Measurements from ENCODE around the gene CACNA1H.
A peak's percentile ranks its signal among the peaks of the same experiment; 100 is the strongest.

Gene CACNA1H

DNA sequence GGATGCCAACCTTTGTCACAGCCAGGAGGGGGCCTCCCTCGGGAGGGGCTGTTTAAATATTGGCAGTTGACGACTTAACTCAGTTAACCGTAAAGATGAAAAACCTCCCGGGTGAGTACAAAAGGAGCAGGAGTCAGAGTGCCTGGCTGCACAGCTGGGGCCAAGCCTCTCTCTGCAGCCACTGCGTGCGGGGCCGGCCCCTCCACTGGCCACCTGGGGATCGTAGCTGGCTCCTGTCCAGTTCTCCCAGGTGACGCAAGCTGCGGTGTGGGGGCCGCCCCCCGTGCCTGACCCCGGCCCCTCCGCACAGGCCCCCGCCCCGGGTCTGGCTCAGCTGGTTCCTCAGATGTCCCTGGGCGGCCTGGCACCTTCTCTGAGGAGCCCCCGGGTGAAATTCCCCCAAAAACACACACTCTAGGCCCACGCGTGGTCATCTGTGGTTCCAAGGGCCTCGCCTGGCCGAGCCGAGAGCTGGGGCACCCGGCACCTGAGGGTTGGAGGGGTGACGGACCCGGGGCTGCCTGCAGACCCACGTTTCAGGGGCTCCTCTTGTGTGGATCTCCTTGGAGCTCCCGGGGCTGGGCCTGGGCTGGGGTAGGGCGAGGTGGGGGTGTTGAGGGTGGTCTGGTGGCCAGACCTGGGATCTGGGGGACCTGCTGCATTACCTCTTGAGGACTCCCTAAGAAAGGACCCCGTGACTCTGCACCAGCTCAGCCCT is 7.4 kb upstream of the CACNA1H start:
- no peaks in the 10 kb centered on the region for H3K36me3 ChIP-seq (ENCODE audit: insufficient read depth, low read length)
- H3K9ac ChIP-seq (ENCODE audit: low read depth, low read length): no peak overlapping the region
- no peak overlapping the region for H3K4me2 ChIP-seq (ENCODE audit: low read length)
- H3K4me3 ChIP-seq (ENCODE audit: low read length): no peak overlapping the region
- H3K4me1 ChIP-seq (ENCODE audit: control insufficient read depth, insufficient read depth, low read length): peaks cover 4% of the 10 kb centered on the region
- H3K27me3 ChIP-seq (ENCODE audit: control insufficient read depth, insufficient read depth, low read length): peaks cover 66% of the 10 kb centered on the region
- H3K9me3 ChIP-seq (replicated peaks; ENCODE audit: low read length): no peaks in the 10 kb centered on the region

DNA sequence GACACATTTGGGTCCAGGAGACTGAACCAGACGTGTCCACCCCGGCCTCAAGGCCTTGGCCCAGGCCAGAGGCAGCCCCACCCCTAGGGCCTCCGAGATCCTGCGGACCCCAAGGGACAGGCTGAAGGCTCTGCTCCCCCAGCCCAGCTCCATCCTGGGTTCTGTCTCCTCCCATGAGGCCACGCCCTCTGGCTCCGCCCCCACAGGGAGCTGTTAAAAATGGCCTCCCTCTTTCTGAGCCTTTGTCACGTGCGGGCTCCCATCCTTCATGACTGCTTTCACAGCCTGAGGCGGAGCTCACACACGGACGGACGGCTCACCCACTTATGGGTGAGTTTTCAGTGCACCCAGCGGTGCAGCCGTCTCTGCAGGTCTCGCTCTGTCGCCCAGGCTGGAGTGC is 6.5 kb upstream of the CACNA1H start:
- no peaks in the 10 kb centered on the region for H3K36me3 ChIP-seq (ENCODE audit: insufficient read depth, low read length)
- H3K4me2 ChIP-seq (ENCODE audit: low read length): no peak overlapping the region
- no peak overlapping the region for H3K4me3 ChIP-seq (ENCODE audit: low read length)
- no peaks in the 10 kb centered on the region for H3K9me3 ChIP-seq (replicated peaks; ENCODE audit: low read length)
- H3K9ac ChIP-seq (ENCODE audit: low read depth, low read length): no peak overlapping the region
- peaks cover 66% of the 10 kb centered on the region for H3K27me3 ChIP-seq (ENCODE audit: control insufficient read depth, insufficient read depth, low read length)
- H3K4me1 ChIP-seq (ENCODE audit: control insufficient read depth, insufficient read depth, low read length): peaks cover 4% of the 10 kb centered on the region

DNA sequence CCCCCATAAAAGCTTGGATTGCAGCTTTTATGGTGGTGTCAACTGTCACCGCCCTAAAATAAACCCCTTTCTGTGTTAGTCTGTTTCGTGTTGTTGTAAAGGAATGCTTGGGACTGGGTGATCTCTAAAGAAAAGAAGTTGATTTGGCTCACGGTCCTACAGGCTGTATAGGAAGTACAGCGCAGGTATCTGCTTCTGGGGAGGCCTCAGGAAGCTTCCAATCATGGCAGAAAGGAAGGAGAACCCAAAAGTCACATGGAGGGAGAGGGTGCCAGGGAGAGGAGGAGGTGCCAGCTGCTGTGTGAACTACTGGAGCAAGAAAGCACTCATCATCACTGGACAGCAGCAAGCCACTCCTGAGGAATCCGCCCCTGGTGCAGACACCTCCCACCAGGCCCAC is 5.9 kb upstream of the CACNA1H start:
- no peaks in the 10 kb centered on the region for H3K36me3 ChIP-seq (ENCODE audit: insufficient read depth, low read length)
- no peak overlapping the region for H3K9ac ChIP-seq (ENCODE audit: low read depth, low read length)
- peaks cover 67% of the 10 kb centered on the region for H3K27me3 ChIP-seq (ENCODE audit: control insufficient read depth, insufficient read depth, low read length)

DNA sequence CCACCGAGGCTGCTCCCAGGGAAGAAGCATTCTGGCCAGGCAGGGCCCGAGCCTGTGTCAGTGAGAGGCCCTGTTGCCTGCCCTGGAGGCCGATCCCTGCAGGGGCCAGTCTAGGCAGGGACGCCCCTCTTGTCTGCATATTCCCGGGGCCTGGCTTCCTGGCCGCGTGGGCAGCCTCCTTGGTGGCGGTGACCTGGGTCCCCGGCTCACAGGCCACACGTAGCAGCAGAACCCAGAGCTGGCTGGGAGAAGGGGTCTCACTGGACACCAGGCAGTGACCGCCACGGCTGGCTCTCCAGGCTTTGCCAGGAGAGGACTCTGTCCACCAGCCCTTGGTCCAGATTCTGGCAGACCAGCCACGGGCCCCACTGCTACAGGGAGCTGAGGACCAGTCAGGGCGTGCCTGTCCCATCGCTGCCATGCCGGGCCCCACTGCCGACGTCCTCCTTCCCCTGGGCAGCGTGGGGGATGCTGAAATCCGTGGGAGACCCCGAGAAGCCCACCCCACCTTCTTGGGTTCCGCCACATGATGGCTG is 3.7 kb upstream of the CACNA1H start:
- no peaks in the 10 kb centered on the region for H3K36me3 ChIP-seq (ENCODE audit: insufficient read depth, low read length)
- no peaks in the 10 kb centered on the region for H3K9me3 ChIP-seq (replicated peaks; ENCODE audit: low read length)
- no peak overlapping the region for H3K4me3 ChIP-seq (ENCODE audit: low read length)
- H3K27me3 ChIP-seq (ENCODE audit: control insufficient read depth, insufficient read depth, low read length): peaks cover 54% of the 10 kb centered on the region
- H3K9ac ChIP-seq (ENCODE audit: low read depth, low read length): no peak overlapping the region
- no peak overlapping the region for H3K4me2 ChIP-seq (ENCODE audit: low read length)
- peaks cover 4% of the 10 kb centered on the region for H3K4me1 ChIP-seq (ENCODE audit: control insufficient read depth, insufficient read depth, low read length)

More for the DNA sequence above, 5.9 kb upstream of the CACNA1H start:
- Histone ChIP-seq H3K4me3 (ENCODE audit: low read length) (no peak overlapping the region), H3K4me2 (ENCODE audit: low read length) (no peak overlapping the region), H3K4me1 (ENCODE audit: control insufficient read depth, insufficient read depth, low read length) (peaks cover 4% of the 10 kb centered on the region), H3K9me3 (replicated peaks; ENCODE audit: low read length) (no peaks in the 10 kb centered on the region)

DNA sequence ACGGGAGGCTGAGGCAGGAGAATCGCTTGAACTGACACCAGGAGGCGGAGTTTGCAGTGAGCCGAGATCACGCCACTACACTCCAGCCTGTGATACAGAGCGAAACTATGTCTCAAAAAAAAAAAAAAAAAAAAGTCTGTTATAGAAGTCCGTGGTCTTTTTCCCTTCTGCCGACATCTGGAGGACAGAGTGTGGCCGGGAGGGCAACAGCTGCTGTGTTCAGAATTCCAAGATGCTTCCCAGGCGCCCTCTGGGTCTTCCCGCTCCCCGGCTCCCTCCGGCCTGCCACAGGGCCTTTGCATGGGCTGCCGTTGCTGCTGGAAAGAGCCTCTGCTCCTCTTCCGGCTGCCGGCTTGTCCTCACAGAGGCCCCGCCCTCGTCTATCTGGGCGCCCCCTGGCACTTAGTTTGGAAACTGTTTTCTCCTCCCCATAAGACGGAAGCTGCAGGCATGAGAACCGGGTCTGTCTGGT is 2.4 kb upstream of the CACNA1H start:
- H3K27me3 ChIP-seq (ENCODE audit: control insufficient read depth, insufficient read depth, low read length): peaks cover 56% of the 10 kb centered on the region
- H3K4me3 ChIP-seq (ENCODE audit: low read length): no peak overlapping the region
- H3K36me3 ChIP-seq (ENCODE audit: insufficient read depth, low read length): no peaks in the 10 kb centered on the region
- H3K4me2 ChIP-seq (ENCODE audit: low read length): peak overlapping the region; percentile 21
- peaks cover 4% of the 10 kb centered on the region for H3K4me1 ChIP-seq (ENCODE audit: control insufficient read depth, insufficient read depth, low read length)
- no peaks in the 10 kb centered on the region for H3K9me3 ChIP-seq (replicated peaks; ENCODE audit: low read length)
- H3K9ac ChIP-seq (ENCODE audit: low read depth, low read length): no peak overlapping the region

DNA sequence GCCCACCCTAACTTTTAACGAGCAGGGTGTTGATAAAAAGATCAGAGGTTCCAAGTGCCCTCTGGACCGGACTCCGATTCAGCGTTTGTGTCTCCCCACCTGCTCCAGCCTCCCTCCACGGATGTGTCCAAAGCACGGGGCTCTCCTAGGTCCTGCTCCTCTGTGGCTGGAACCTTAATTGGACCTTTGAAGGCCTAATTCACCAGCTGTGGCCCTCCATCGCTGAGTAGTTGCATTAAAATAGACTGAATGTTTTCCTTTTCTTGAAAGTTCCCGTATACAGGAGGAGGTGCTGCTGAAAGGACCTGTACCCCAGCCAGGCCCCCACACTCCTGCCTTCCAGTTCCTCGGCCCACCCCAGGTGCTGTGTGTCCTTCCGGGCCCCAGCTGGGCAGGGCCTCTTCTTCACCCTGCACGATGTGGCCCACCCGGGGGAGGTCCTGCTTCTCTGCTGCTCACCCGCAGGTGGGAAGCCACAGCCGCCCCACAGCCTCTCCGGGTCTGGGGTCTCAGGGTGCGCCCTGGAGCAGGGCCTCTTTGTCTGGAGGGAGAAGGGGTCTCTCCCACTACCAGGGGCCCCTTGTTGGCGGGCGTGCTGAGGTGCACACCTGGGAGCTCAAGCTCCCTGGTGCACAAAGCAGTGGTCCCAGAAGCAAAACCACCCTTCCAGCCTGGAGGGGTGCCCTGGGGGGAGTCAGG is 1.3 kb upstream of the CACNA1H start:
- Histone ChIP-seq H3K4me3 (ENCODE audit: low read length) (no peak overlapping the region), H3K27me3 (ENCODE audit: control insufficient read depth, insufficient read depth, low read length) (peaks cover 61% of the 10 kb centered on the region), H3K4me1 (ENCODE audit: control insufficient read depth, insufficient read depth, low read length) (peaks cover 4% of the 10 kb centered on the region), H3K36me3 (ENCODE audit: insufficient read depth, low read length) (no peaks in the 10 kb centered on the region), H3K9me3 (replicated peaks; ENCODE audit: low read length) (no peaks in the 10 kb centered on the region), H3K9ac (ENCODE audit: low read depth, low read length) (no peak overlapping the region), H3K4me2 (ENCODE audit: low read length) (no peak overlapping the region)

DNA sequence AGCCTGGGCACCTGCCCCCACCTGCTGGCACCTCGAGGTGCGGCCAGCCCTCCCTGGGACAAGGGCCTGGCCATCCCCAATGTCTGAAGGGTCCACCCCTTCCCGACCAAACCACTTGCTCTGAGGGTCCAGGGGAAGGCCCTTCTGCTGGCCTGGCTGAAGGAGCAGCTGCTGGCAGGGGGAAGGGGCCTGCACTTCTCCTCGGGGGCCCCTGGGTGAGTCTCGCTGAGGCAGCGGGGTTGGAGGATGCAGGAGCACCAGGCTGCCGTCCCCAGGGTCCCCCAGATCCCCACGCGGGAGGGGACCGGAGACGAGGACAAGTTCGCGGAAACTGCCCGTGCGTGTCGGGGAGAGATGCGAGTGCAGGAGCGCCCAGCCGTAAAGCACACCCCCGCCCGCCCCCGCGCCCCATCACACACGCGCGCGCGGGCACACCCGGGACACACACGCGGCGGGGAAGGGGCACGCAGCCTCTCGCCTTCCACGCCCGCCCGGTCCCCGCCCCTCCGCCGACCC is 725 bp upstream of the CACNA1H start:
- Histone ChIP-seq H3K27me3 (ENCODE audit: control insufficient read depth, insufficient read depth, low read length) (peaks cover 66% of the 10 kb centered on the region), H3K9ac (ENCODE audit: low read depth, low read length) (no peak overlapping the region), H3K4me3 (ENCODE audit: low read length) (no peak overlapping the region)

DNA sequence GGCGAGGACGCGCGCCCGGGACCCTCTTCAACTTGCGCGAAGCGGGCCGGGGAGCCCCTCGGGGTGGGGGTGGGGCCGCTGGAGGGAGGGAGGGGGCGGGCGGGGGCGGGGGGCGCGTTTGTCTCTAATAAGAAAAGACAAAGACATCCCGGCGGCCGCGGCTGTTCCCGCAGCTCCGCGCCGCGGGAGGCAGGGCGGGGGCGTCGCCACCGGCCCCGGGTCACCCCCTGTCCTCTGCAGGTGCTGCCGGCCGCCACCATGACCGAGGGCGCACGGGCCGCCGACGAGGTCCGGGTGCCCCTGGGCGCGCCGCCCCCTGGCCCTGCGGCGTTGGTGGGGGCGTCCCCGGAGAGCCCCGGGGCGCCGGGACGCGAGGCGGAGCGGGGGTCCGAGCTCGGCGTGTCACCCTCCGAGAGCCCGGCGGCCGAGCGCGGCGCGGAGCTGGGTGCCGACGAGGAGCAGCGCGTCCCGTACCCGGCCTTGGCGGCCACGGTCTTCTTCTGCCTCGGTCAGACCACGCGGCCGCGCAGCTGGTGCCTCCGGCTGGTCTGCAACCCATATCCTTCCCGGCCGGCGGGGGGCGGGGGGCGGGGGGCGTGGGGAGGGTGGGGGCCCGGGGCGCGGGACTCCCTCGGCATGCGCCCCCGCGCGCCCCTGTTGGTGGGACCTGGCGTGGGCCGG is 714 bp downstream of the CACNA1H start:
- Histone ChIP-seq H3K27me3 (ENCODE audit: control insufficient read depth, insufficient read depth, low read length) (peaks cover 80% of the 10 kb centered on the region), H3K9me3 (replicated peaks; ENCODE audit: low read length) (no peaks in the 10 kb centered on the region), H3K4me3 (ENCODE audit: low read length) (no peak overlapping the region), H3K4me2 (ENCODE audit: low read length) (no peak overlapping the region), H3K9ac (ENCODE audit: low read depth, low read length) (no peak overlapping the region), H3K4me1 (ENCODE audit: control insufficient read depth, insufficient read depth, low read length) (peaks cover 4% of the 10 kb centered on the region), H3K36me3 (ENCODE audit: insufficient read depth, low read length) (no peaks in the 10 kb centered on the region)

More for the DNA sequence above, 725 bp upstream of the CACNA1H start:
- Histone ChIP-seq H3K9me3 (replicated peaks; ENCODE audit: low read length) (no peaks in the 10 kb centered on the region), H3K36me3 (ENCODE audit: insufficient read depth, low read length) (no peaks in the 10 kb centered on the region), H3K4me1 (ENCODE audit: control insufficient read depth, insufficient read depth, low read length) (peaks cover 4% of the 10 kb centered on the region), H3K4me2 (ENCODE audit: low read length) (no peak overlapping the region)

DNA sequence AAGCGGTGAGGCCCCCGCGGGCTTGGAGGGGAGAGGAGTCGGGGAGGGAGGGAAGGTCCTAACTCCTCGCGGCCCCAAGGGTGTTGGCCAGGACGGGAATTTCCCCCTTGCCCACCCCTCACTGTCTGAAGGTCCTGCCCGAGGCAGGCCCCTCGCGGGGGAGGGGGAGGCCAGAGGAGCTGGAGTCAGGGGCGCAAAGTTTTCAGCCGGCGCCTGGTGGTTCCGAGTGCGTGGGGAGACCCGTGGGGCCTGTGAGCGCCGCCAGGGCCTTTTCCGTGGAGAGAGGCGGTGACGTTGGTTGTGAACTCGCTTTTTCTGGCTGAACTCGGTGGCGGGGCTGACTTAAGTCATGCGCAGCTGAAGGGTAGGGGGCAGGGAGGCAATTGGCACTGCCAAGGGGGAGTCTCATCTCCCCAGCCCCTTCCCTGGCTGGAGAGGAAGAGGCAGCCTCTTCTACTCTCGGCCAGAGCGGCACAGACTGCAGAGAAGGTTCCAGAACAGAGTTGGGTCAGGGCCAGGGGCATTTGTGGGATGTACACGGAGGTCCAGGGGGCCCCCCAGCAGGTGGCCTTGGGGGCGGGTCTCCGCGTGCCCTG is 1.5 kb downstream of the CACNA1H start:
- no peak overlapping the region for H3K4me3 ChIP-seq (ENCODE audit: low read length)
- H3K9ac ChIP-seq (ENCODE audit: low read depth, low read length): no peak overlapping the region
- H3K4me1 ChIP-seq (ENCODE audit: control insufficient read depth, insufficient read depth, low read length): peaks cover 4% of the 10 kb centered on the region
- peaks cover 79% of the 10 kb centered on the region for H3K27me3 ChIP-seq (ENCODE audit: control insufficient read depth, insufficient read depth, low read length)
- no peaks in the 10 kb centered on the region for H3K9me3 ChIP-seq (replicated peaks; ENCODE audit: low read length)
- H3K36me3 ChIP-seq (ENCODE audit: insufficient read depth, low read length): no peaks in the 10 kb centered on the region
- no peak overlapping the region for H3K4me2 ChIP-seq (ENCODE audit: low read length)

DNA sequence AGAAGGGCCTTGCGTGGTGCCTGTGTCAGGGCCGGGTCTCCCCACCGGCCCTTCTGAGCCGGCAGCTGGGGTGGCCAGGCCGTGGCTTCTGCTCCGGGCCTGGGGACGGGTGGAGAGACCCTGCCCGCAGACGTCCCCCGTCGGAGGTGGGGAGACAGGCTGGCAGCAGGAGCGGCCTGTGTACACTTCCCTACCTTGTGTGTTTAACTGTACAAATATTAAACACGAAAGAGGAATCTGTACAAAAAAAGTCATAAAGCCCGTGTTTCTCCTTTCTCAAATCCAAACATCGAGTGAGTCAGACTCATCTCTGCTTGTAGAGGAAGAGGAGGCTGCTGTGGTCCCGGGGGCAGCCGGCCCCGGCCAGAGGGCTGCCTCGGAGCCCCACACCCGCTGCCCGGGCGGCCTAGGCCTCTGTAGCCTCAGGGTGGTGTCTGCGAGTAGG is 2.0 kb downstream of the CACNA1H start:
- Histone ChIP-seq H3K27me3 (ENCODE audit: control insufficient read depth, insufficient read depth, low read length) (peaks cover 79% of the 10 kb centered on the region), H3K36me3 (ENCODE audit: insufficient read depth, low read length) (no peaks in the 10 kb centered on the region), H3K9me3 (replicated peaks; ENCODE audit: low read length) (no peaks in the 10 kb centered on the region), H3K4me1 (ENCODE audit: control insufficient read depth, insufficient read depth, low read length) (peaks cover 7% of the 10 kb centered on the region), H3K4me3 (ENCODE audit: low read length) (no peak overlapping the region), H3K9ac (ENCODE audit: low read depth, low read length) (no peak overlapping the region), H3K4me2 (ENCODE audit: low read length) (no peak overlapping the region)
